ENCODE measurements around the gene SQSTM1. TPM values are rescaled to one million over a fixed set of nuclear protein-coding genes. Genes with fewer than 3 reads are reported as not detected.
A peak's percentile ranks its signal among the peaks of the same experiment; 100 is the strongest.

The SQSTM1 gene
- total and polyA plus RNA-seq, 9 of the 15 experiments (the other 6 are each of a cell fraction or from before 2014, with no cell fraction given) = 5.6 to 148 (median 64.0) TPM

DNA sequence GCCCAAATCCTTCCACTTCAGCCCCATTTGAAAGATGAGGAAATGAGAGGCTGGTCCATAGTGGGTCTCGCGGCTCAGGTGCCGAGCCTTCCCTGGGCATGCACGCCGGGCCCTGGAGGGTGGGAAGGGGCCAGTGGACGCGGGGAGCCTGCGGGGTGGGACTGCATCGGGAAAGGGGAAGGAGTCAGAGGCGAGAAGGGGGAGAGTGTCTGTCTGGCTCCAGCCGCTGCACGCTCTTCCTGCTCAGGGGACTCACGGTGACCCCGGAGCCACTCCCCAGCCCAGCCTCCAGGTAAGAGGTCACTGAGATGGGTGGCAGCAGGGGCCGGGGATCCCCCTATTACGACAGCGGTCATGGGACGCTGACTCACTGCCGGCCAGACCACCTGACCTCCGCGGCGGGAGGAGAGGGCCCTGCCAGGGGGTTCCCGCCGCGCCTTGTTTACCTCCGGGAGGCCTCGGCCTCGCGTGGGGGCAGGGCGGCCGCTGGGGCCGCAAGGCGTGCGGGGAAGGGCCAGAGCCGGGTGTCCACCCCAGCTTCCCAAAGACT, 1.9 kb upstream of the SQSTM1 start (continued):
- TF ChIP-seq C11orf30 (IDR thresholded peaks at IDR 0.05; ENCODE audit: low read depth) = peak; percentile 55
- peak; percentile 90 for TF ChIP-seq MTA3 (IDR thresholded peaks at IDR 0.05; ENCODE audit: borderline replicate concordance)
- no peak for TF ChIP-seq ILK (tag; IDR thresholded peaks at IDR 0.05; ENCODE audit: borderline replicate concordance, low read depth)
- TF ChIP-seq CCAR2 (IDR thresholded peaks at IDR 0.05; ENCODE audit: low read depth, low read length) = no peak
- no peak for TF ChIP-seq ILF3 (IDR thresholded peaks at IDR 0.05; ENCODE audit: borderline replicate concordance)
- peak; percentile 74 for TF ChIP-seq ESRRA (IDR thresholded peaks at IDR 0.05; ENCODE audit: borderline replicate concordance, low read depth)
- TF ChIP-seq, protein P1, sequence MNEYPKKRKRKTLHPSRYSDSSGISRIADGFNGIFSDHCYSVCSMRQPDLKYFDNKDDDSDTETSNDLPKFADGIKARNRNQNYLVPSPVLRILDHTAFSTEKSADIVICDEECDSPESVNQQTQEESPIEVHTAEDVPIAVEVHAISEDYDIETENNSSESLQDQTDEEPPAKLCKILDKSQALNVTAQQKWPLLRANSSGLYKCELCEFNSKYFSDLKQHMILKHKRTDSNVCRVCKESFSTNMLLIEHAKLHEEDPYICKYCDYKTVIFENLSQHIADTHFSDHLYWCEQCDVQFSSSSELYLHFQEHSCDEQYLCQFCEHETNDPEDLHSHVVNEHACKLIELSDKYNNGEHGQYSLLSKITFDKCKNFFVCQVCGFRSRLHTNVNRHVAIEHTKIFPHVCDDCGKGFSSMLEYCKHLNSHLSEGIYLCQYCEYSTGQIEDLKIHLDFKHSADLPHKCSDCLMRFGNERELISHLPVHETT (CRISPR knock-in tag; conservative IDR thresholded peaks at IDR 0.05 in 1 of 2, IDR thresholded peaks at IDR 0.05 in 1 of 2) = peak in 1 of 2 experiments; percentile 85; a peak in 1 of 4 replicates
- 0 out of 2 replicates have a peak, but pooled peaks have one; percentile 17 for TF ChIP-seq HDGF (IDR thresholded peaks at IDR 0.05)
- TF ChIP-seq NCOA1 (IDR thresholded peaks at IDR 0.05; ENCODE audit: low read depth) = peak; percentile 70
- no peak for TF ChIP-seq BDP1 (IDR thresholded peaks at IDR 0.05; ENCODE audit: insufficient read depth, insufficient read length)
- peak; percentile 18; the same call in 1 of the 2 replicates for TF ChIP-seq ZNF197 (CRISPR knock-in tag; IDR thresholded peaks at IDR 0.05; ENCODE audit: low read depth)
- TF ChIP-seq, protein P2, sequence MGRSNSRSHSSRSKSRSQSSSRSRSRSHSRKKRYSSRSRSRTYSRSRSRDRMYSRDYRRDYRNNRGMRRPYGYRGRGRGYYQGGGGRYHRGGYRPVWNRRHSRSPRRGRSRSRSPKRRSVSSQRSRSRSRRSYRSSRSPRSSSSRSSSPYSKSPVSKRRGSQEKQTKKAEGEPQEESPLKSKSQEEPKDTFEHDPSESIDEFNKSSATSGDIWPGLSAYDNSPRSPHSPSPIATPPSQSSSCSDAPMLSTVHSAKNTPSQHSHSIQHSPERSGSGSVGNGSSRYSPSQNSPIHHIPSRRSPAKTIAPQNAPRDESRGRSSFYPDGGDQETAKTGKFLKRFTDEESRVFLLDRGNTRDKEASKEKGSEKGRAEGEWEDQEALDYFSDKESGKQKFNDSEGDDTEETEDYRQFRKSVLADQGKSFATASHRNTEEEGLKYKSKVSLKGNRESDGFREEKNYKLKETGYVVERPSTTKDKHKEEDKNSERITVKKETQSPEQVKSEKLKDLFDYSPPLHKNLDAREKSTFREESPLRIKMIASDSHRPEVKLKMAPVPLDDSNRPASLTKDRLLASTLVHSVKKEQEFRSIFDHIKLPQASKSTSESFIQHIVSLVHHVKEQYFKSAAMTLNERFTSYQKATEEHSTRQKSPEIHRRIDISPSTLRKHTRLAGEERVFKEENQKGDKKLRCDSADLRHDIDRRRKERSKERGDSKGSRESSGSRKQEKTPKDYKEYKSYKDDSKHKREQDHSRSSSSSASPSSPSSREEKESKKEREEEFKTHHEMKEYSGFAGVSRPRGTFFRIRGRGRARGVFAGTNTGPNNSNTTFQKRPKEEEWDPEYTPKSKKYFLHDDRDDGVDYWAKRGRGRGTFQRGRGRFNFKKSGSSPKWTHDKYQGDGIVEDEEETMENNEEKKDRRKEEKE (IDR thresholded peaks at IDR 0.05; ENCODE audit: borderline replicate concordance in 1 of 2, control insufficient read depth in 1 of 2, low read depth in 2 of 2, low read length in 1 of 2) = 0 out of 4 replicates have a peak, but pooled peaks of 1 of the 2 experiments have one; percentile 52
- no peak for TF ChIP-seq ZNF253 (CRISPR knock-in tag; conservative IDR thresholded peaks at IDR 0.05)
- no peak for TF ChIP-seq POLR3G (IDR thresholded peaks at IDR 0.05; ENCODE audit: extremely low read depth, insufficient read length, insufficient replicate concordance)
- TF ChIP-seq, protein P3, sequence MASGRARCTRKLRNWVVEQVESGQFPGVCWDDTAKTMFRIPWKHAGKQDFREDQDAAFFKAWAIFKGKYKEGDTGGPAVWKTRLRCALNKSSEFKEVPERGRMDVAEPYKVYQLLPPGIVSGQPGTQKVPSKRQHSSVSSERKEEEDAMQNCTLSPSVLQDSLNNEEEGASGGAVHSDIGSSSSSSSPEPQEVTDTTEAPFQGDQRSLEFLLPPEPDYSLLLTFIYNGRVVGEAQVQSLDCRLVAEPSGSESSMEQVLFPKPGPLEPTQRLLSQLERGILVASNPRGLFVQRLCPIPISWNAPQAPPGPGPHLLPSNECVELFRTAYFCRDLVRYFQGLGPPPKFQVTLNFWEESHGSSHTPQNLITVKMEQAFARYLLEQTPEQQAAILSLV (tag; IDR thresholded peaks at IDR 0.05) = no peak; the same call in 1 of the 2 replicates

Measured in K562 (cell line).